SIG-M5 treated with dmso at 0.1 percent for 504 hours (cell line): Measurements from ENCODE around the gene APBB2.
"Not testable (repeated sequence)": the region's sequence is repeated elsewhere in the genome, so short reads cannot be mapped to it uniquely, and the experiment has no call there.

Experiments used
- DNase-seq: peaks from one replicate; lab custom pipeline; 2025; ENCODE audit not compliant: unreplicated experiment; lab: John Stamatoyannopoulos, UW

The APBB2 gene

DNA sequence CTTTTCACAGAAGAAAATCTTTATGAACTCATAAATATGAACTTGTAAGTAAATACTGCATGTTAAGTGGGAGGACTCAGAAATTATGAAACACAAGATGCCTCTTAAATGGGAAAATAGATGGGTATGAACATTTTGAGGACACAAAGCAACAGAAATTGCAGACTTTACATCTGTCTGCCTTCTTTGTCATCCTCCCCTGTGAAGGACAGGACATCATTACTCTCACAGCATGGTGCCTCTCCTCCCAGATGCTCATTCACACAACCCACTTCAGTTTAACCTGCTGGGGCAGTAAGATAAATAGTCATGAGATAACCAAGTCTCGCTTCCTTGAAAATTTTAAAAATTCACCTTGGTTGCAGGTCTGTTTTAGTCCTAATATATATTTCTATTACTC, 144.5 kb downstream of the APBB2 start:
- DNase-seq: no peak

- DNase-seq: no peak
Observed at GRCh38 chr4:41069257-41069656, 145.1 kb downstream of the APBB2 start.

- no peak for DNase-seq
Observed at GRCh38 chr4:41067369-41067768, 147.0 kb downstream of the APBB2 start.

DNA sequence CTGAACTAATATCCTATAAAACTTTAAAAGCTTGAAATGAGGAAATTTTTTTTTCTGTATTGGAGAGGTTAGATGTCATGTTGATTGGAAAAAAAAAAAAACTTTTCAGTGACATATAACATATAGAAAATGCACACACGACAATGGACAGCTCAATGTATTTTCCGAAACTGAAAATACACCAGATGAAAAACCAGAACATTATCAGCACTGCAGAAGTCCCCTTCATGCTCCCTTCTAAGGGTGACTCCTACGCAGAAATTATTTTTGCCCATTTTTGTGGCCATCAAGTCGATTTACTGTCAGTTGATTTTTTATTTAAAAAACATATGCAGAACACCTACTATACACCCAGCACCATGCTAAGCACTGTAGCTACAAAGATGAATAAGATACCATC, 148.3 kb downstream of the APBB2 start:
- no peak for DNase-seq

DNA sequence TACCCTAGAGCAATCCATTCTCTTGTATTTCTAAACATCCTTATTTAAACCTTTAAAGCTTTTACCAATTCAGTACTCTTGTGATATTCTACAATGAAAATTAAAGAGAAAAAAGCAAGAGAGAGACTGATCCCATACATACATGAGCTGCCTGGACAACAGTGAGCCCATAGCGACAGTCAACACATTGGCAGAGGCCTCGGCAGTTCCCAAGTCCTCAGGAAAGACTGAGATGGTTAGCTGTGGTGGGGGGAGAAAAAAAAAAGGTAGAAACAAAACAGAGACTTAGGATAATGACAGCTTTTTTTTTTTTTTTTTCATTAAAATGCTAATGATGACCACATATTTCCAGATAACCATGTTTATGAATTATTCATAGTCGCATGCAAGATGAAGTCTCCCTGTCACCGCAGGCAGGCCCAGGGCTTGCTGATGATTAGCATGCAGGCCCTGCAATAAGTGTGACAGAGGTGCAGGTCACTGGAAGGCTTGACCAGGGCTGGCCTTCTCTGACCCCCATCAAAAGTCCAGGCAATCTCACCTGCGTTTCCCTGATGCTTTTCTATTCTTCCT, 148.8 kb downstream of the APBB2 start:
- no peak for DNase-seq

DNA sequence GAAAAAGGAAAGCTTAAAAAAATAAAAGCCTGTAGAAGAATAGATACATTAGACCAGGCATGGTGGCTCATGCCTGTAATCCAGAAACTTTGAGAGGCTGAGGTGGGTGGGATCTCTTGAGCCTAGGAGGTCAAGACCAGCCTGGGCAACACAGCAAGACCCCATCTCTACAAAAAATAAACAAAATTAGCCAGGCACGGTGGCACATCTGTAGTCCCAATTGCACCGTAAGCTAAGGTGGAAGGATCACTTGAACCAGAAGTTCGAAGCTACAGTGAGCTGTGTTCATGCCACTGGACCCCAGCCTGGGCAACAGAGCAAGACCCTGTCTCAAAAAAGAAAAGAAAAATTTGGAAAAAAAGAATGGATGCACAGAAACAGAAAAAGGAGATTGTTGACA, 149.4 kb downstream of the APBB2 start:
- DNase-seq: no peak

DNA sequence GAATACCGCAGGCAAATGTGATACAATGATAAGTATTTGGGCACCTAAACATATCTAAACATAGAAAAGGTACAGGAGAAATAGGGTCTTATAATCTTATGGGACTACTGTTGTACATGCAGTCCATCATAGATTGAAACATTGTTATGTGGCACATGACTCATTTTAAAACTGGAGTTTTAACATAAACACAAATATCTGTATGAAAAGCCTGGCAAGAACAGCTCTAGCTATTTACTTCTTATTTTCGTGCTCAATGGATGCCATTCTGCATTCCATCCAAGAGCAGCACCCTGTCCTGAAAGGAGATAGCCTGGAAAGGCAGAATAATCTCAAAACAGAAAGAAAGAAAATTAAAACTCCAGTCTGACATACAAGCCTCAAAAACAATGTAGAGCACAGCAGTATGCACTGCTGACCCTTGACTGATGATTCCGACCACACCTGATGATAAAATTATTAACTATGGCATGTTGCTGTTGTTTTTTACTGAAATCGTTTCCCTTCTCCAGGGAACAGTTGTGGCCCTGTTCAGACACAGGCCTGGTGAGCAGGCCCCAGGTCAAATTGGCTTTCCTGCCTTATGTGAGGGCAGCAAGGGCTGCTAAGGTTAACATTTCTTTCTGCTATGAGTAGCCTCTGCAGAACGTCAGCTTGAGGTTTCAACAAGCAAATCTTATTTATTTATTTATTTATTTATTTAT, 152.7 kb downstream of the APBB2 start:
- no peak for DNase-seq

DNA sequence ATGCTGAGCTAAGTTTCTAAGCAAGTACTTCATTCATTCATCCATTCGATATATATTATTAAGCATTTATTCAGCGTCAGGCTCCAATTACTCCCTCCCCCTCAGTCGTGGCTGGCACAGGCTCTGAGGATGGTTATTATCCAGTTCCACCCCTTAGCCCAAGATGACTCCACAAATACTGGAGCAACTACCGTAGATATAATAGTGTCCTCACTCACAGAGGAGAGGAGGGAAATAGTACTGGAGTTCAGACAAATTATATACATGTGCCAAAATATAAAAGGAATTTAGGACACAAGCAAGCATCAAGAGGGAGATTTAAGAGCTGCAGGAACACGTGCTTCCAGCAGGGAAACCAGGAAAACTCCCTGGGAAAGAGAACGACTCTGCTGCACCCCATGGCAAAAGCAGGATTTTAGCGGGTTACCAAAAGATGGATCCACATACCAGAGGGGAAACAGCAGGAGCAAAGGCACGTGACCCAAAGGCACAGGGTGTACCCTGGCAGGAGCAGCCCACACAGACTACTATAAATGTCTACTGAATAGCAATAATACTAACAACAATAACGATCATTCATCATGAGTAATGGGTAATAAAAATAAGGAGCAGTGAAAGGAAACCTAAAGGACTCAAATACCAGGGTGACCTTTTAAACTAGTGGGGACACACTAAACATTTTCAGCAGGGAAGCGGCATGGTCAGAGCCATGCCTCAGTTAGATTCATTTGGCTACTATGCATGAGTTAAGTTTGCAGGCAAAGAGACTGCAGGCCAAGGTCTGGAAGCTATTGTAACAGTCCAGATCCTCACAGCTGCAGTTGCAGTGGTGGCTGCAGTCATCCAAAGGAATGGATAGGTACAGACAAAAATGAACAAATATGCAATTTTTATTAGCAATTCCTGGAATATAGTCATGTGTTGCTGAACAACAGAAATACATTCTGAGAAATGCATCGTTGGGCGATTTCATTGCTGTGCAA, 153.7 kb downstream of the APBB2 start:
- DNase-seq: no peak

GRCh38 chr4:41059411-41059810, 154.9 kb downstream of the APBB2 start:
- not testable (repeated sequence) for DNase-seq

DNA sequence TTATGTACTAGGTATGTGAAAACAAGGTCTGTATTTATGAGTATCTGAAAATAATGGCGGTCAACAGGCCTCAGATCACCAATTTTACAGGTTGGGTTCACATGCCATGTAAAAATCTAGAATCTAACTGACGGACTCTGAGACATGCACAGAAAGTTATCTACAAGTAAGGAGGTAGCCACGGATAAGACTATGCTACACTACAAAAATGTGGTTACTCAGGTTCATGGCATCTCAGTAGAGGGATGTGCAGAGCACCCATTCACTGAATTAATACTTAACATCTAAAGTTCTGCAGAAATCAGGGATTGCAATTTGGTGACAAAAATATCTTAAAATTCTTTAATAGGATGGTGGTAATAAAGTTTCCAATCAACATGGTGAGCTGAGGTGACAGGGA, 155.9 kb downstream of the APBB2 start:
- DNase-seq: no peak

- DNase-seq: no peak
Observed at GRCh38 chr4:41057467-41057866, 156.9 kb downstream of the APBB2 start.

- no peak for DNase-seq
Observed at GRCh38 chr4:41052287-41052686, 162.1 kb downstream of the APBB2 start.

- no peak for DNase-seq
Observed at GRCh38 chr4:41050880-41051775, 163.2 kb downstream of the APBB2 start.

DNA sequence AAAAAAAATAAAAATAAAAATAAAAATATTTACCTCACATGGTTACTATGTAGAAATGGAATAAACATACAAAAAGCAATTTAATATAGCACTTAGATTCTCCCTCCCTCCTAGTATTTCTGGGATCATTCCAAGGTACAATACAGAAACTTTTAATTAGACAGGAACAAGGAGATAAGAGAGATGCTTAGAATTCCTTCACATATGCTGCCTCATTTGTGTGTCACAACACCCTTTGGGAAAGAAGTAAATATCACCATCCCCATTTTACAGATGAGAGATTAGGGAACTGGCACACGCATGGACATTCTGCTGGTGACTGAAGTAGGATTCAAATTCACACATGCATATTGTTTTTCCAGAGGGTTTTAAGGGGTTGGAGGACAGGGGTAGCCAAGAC, 164.2 kb downstream of the APBB2 start:
- no peak for DNase-seq

DNA sequence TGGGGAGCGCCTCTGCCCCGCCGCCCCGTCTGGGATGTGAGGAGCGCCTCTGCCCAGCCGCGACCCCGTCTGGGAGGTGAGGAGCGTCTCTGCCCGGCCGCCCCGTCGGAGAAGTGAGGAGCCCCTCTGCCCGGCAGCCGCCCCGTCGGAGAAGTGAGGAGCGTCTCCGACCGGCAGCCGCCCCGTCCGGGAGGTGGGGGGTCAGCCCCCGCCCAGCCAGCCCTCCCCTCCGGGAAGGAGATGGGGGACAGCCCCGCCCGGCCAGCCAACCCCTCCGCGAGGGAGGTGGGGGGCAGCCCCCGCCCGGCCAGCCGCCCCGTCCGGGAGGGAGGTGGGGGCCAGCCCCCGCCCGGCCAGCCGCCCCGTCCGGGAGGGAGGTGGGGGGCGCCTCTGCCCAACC, 165.2 kb downstream of the APBB2 start:
- DNase-seq: not testable (repeated sequence)

- DNase-seq: no peak
Observed at GRCh38 chr4:41044791-41045190, 169.6 kb downstream of the APBB2 start.

DNA sequence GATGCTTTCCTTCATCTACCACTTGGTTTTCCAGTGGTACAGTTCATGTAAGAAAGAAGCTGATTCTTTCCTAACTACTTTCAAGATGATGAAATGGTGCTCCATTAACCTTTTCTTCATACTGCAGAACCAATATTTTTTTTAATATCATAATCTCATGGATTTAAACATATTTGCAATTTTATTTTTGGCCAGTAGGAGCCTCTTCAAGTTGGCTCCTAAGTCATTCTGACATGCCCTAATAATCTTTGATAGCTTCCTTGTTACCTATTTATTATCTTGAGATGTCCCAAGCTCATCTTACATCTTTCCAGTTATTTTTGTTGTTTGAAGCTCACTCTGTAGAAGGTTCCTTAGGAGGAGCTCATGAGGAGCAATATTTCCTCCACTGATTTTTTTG, 170.2 kb downstream of the APBB2 start:
- DNase-seq: no peak

- no peak for DNase-seq
Observed at GRCh38 chr4:41043465-41043864, 170.9 kb downstream of the APBB2 start.

GRCh38 chr4:41041551-41041950, 172.8 kb downstream of the APBB2 start:
- DNase-seq: no peak

GRCh38 chr4:41039317-41039716, 175.0 kb downstream of the APBB2 start:
- no peak for DNase-seq

DNA sequence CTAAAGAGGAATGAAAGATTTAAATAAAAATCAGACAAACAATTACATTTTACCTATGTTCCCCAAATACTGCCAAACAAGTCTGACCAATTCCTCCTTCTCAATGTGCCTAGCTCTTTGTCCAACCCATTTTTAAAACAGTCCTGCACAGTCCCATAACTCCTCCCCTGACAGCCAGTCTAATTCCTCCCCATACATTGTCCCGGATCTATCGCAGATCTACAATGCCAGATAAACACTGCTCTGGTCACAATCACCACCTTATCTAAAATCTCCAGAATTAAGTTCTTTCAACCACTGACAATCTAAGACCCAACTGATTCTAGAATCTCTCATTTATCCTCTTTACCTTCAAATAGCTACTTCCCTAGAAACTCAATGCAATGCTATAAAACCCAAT, 176.0 kb downstream of the APBB2 start:
- DNase-seq: no peak
